Pons (tissue), 1 donor: ENCODE measurements around the gene SBNO1.
"Not testable (repeated sequence)": the region's sequence is repeated elsewhere in the genome, so short reads cannot be mapped to it uniquely, and the experiment has no call there.

ENCODE experiments used
- DNase-seq: peaks from one replicate; pipeline ENCODE4 v3.0.0-alpha.2; 2016; ENCODE audit warnings: low spot score

Gene SBNO1

GRCh38 chr12:123346946-123347345 is 17.7 kb downstream of the SBNO1 start:
- no peak for DNase-seq

- no peak for DNase-seq
Measured at GRCh38 chr12:123344086-123344485, 20.6 kb downstream of the SBNO1 start.

- DNase-seq = peak; percentile 4
Measured at GRCh38 chr12:123337070-123337469, 27.6 kb downstream of the SBNO1 start.

GRCh38 chr12:123336530-123336929 is 28.1 kb downstream of the SBNO1 start:
- no peak for DNase-seq

- DNase-seq = no peak
Measured at GRCh38 chr12:123335490-123335889, 29.2 kb downstream of the SBNO1 start.

- no peak for DNase-seq
Measured at GRCh38 chr12:123329799-123330198, 34.8 kb downstream of the SBNO1 start.

GRCh38 chr12:123319826-123320225 is 44.8 kb downstream of the SBNO1 start:
- no peak for DNase-seq

- no peak for DNase-seq
Measured at GRCh38 chr12:123319273-123319672, 45.4 kb downstream of the SBNO1 start.

GRCh38 chr12:123313046-123313445 is 51.6 kb downstream of the SBNO1 start:
- DNase-seq = not testable (repeated sequence)

- DNase-seq = no peak
Measured at GRCh38 chr12:123306200-123306599, 58.4 kb downstream of the SBNO1 start.

GRCh38 chr12:123305136-123305535 is 59.5 kb downstream of the SBNO1 start:
- no peak for DNase-seq

- no peak for DNase-seq
Measured at GRCh38 chr12:123293178-123293760, 71.4 kb downstream of the SBNO1 start.

- no peak for DNase-seq
Measured at GRCh38 chr12:123289911-123290310, 74.7 kb downstream of the SBNO1 start.

GRCh38 chr12:123288751-123289346 is 75.8 kb downstream of the SBNO1 start:
- no peak for DNase-seq

- no peak for DNase-seq
Measured at GRCh38 chr12:123286652-123287373, 77.8 kb downstream of the SBNO1 start.

- DNase-seq = no peak
Measured at GRCh38 chr12:123284669-123285068, 80.0 kb downstream of the SBNO1 start.

- no peak for DNase-seq
Measured at GRCh38 chr12:123283461-123283860, 81.2 kb downstream of the SBNO1 start.

GRCh38 chr12:123282111-123282510 is 82.5 kb downstream of the SBNO1 start:
- DNase-seq = no peak

- DNase-seq = no peak
Measured at GRCh38 chr12:123280971-123281370, 83.7 kb downstream of the SBNO1 start.

- DNase-seq = peak; percentile 63
Measured at GRCh38 chr12:123278101-123278627, 86.5 kb downstream of the SBNO1 start.

GRCh38 chr12:123273166-123273565 is 91.5 kb downstream of the SBNO1 start:
- DNase-seq = no peak

GRCh38 chr12:123271001-123271668 is 93.5 kb downstream of the SBNO1 start:
- DNase-seq = peak; percentile 38
